Measurements from ENCODE around the gene ADPRHL1.

The ADPRHL1 gene

DNA sequence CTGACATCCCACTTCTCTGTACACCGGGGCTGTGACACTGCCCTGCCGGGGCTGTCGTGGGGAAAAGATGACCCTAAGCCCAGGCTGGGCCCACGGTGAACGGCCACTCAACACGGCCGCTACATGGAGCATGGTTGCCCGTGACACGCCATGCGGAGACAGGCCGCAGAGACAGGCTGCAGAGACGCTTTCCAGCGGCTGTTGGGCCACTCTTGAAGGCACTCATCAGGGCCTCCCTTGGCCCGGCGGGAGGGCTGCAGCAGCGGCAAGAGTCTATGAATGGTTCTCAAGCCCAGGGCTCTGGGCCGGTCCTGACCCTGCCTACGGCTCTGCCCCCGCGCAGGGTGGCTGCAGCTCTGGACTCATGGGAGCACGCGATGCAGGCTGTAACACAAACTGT, 22.1 kb downstream of the ADPRHL1 start:
- DNase-seq (ENCODE audit: low spot score) = no peak

DNA sequence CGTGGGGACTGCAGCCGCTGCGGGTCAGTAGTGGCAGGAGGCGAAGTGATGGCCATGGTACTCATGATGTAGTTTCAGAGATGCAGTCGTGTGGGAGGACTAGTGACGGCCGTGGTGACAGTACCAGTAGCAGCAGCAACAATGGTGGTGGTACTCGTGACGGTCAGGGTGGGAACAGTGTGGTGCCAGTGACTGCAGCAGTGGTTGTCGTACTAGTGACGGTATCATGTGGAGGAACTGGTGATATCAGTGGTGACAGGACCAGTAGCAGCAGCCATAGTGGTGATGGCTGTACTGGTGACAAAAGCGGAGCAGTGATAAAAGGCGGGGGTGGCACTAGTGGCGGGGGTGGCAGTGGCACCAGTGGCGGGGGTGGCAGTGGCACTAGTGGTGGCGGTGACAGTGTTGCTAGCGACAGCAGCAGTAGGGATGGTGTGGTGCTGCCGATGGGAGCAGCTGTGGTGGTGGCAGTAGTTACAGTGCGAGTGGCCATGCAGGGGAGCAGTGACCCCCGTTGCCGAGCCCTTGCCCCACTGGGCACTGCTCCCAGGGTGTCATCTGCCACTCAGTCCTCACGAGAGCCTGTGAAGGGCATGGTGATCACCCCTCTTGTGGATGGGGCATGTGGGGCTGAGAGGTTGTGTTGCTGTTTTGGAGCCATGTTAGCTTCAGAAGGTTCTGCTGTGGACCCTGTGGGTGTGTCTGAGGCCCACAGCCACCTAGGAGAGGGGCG, 22.7 kb downstream of the ADPRHL1 start:
- DNase-seq (ENCODE audit: low spot score) = no peak

DNA sequence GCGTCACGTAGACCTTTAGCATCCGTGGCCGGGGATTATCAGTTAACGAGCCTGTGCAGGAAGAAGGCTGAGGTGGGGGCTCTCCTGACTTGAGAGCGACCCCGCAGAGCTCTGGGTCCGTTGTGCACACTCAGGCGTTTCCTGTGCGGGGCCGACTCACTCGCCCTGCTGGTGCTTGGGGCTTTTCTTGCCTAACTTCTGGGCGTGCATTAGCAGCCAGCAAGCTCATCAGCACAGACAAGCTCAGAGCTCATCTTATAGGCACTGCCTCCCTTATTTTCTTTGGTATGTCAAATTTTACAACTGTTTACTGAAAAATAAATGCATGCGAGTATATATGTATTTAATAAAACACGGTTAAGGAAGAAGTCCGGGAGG, 23.7 kb downstream of the ADPRHL1 start:
- no peak for DNase-seq (ENCODE audit: low spot score)

DNA sequence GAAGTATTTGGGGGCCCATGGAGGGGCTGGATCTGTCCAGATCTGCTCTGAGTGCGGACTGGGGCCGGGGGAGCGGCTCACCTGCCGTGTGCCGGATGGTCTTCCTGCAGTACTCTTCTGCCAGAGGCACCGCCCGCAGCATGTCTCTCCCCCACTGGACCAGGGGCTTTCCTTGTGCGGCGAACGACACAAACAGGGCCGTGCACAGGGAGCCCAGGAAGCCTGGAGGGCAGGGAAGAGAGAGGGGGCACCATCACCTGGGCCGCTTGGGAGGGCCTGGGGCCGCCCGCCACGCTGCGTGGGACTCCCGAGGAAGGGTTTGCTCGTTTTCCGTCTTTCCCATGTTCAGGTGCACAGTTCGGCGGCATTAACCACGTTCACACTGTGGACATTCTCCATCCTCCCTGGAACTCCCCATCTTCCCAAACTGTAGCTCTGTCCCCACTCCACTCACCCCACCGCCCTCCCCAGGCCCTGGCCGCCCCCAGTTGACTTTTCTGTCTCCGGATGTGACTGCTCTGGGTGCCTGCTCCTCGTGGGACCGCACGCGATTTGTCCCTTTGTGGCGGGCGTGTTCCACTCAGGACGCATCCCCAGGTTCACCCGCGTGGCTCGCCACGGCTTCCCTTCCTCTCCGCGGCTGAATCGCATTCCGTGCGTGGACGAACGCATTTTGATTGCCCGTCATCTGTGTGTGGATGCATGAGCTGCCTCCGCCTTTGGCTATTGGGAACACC, 24.2 kb downstream of the ADPRHL1 start:
- no peak for DNase-seq (ENCODE audit: low spot score)

DNA sequence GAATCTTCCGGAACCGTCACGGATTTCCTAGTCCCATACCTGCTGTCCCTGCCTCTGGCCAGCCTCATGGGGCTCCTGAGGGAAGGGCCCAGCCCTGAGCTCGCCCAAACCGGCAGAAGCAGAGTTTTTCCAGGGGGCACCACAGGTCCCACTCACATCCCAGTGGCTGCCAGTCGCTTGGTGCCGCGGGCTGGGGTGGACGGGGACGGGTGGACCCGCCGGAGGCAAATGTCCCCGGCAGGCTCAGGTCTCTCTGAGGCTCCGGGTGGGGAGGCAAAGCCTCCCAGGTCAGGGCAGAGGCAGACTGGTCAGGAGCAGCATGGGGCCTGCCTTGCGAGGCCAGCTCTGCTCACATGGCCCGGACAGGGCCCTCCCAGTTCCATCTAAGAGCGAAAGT, 24.8 kb downstream of the ADPRHL1 start:
- no peak for DNase-seq (ENCODE audit: low spot score)

DNA sequence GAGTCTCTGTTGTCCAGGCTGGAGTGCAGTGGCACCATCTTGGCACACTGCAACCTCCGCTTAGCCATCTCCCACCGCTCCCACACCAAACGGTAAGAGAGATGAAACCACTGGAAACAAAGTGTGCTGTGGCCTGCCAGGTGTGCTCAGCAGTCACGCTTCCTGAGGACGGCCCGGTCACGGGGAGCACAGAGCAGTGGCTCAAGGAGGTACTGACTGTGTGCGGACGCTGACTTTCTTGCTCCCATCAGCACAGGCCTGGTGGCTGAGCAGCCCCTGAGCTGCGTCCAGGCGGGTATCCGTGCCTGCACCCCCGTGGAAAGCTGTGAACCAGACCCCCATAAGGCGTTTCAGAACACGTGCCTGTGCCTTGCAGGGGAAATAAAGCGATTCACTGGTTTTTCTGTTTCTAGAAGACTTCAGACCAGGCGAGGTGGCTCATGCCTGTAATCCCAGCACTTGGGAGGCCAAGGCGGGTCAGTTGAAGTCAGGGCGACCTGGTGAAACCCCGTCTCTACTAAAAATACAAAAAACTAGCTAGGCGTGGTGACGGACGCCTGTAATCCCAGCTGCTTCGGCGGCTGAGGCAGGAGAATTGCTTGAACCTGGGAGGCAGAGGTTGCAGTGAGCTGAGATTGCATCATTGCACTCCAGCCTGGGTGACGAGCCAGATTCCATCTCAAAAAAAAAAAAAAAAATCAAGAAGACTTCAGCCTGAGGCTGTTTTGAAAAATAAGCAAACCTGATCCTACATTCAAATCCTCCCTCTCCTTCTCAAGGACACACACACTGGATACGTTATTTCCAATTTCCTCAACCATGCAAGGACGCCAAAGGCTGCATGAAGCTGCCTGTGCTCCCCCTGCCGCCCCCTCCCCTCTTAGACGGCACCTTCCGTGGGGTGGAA, 25.5 kb downstream of the ADPRHL1 start:
- DNase-seq (ENCODE audit: low spot score) = no peak

DNA sequence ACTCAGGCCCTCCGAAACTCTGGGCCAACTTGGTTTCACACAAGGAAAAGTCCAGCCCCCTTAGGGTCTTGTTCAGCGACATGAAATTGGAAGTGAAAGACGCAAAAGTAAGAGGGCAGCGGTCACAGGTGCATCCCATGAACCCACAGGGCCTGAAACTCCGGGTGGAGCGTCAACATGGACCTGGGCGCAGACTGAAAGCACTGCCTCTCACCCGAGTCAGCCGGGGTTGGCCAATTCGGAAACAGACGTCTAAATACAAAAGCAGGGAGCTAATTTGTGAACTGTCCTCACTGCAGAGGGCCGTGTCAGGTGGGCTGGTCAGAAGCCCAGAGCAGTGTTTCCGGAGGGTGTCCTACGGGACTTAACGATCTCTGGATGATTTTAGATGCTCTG, 26.7 kb downstream of the ADPRHL1 start:
- no peak for DNase-seq (ENCODE audit: low spot score)

DNA sequence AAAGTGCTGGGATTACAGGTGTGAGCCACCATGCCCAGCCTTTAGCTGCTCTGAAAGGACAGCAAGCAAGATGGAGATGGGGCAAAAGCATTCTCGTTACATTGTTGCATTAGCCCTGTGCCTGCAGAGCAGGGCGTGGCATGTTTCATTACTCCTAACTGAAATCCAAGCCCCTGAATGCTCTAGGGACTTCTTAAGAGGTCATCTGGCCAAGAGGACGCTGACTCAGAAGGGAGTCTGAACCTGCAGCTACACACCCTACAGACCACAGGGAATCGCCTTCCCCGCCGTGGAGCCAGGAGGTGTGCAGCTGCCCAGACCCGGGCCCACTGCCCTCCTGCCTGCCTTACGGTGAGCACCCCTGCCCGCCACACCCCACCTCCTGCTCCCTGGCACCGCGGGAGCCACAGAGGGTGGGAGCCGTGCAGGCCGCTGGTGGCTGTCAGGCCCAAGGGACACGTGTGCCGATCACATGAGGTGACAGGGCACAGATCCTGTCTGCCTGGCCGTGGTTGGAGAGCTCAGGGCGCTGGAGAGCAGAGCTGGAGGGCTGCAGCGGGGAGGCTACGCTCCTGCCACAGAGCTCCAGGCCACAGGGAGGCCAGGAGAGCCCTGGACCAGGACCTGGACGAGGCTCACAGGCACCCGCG, 27.2 kb downstream of the ADPRHL1 start:
- no peak for DNase-seq (ENCODE audit: low spot score)

DNA sequence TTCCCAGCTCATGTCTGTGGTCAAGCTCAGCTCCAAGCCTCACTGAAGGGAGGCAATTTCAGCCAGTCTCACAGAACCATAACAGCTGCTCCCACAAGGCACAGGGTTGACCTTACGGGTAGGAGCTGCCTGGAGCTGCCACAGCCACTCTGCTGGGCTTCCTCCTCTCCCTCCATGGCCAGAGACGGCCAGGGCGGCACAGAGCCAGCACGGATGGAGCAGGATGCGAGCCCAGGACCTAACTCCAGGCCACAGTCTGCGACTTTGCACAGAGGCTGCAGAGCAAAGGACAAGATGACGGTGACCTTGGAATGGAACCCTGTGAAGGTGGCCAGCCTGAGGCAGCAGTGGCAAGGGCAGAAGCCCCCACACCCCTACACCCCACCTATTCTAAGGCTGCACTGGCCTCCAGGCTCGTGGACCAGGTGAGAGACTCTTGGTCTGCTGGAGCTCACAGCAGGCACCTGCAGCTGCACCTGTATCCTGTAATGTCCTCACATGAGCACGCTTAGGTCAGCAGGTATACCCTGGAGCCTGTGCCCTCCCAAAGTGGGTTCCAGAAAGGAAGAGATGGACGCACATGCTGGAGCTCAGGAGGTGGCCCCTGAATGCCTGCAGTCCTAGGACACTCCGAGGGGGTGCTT, 29.6 kb downstream of the ADPRHL1 start:
- DNase-seq (ENCODE audit: low spot score) = no peak

DNA sequence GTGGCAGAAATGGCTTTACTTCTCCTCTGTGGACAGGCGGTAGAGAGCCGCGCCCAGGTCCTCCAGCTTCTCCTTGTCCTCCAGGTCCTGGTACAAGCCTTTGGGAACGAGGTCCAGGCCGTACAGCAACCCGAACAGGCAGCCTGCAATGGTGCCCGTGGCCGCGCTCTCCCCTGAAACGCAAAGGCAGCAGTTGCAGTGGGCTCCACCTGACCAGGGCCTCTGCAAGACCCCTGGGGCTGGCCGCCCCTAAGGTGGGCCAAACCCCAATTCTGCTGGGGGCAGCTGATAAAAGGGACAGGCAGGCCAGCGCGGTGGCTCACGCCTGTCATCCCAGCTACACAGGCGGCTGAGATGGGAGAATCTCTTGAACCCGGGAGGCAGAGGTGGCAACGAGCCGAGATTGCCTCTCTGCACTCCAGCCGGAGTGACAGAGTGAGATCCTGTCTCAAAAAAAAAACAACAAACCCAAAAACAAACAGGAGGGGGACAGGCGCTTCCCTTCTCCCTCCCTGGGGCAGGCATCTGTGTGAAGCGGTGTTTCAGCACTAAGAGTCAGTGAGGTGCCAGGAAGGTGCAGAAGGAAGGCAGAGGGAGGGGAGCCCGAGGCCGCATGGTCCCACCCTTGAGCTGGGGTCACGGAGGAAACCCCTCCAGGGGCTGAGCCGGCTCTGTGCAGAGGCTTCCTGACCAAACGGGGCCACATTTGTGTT, 30.3 kb downstream of the ADPRHL1 start:
- no peak for DNase-seq (ENCODE audit: low spot score)

DNA sequence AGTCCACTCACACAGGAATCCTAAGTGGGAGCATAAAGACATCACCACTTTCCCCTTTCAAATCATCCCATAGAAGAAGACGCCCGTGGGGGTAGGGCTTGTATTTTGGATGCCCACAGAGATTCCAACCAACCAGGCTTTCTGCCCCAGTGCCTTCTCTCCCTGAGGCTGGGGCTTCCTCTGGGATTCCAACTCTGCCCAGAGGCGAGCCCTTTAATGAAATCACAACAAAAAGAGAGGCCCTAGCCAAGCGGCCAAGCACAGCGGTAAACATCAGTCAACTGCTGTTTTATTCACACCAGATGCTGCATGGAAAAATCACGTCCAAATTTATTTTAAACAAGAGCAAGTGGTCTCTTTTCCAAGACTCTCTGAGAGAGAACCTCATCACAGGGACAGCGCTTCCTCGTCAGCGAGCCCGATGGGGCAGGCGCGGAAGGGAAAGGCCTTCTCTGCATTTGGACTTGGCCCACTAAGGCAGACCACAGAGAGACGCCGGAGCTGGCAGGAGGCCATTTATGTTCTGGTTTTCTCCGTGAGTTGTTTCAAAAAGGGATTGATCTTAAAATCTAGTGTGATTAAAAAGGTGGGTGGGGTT, 31.5 kb downstream of the ADPRHL1 start:
- DNase-seq (ENCODE audit: low spot score) = no peak

DNA sequence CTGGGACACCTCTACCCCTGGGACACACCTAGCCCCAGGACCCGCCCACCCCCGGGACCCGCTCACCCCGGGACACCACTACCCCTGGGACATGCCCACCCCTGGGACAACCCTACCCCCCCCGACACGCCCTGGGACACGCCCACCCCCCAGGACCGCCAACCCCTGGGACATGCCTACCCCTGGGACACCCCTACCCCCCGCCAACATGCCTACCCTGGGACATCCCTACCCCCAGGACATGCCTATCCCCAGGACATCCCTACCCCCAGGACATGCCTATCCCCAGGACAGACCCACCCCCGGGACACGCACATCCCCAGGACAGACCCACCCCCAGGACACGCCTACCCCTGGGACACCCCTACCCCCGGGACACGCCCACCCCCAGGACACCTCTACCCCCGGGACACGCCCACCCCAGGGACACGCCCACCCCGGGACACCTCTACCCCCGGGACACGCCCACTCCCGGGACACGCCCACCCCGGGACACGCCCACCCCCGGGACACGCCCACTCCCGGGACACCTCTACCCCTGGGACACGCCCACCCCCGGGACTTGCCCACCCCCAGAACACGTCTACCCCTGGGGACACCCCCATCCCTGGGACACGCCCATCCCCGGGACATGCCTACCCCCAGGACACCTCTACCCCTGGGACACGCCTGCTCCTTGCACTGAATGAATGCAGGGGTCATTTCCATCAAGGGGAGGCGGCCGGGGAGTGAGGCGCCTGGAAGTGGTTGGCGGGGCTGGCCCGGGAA, 32.3 kb downstream of the ADPRHL1 start:
- no peak for DNase-seq (ENCODE audit: low spot score)

DNA sequence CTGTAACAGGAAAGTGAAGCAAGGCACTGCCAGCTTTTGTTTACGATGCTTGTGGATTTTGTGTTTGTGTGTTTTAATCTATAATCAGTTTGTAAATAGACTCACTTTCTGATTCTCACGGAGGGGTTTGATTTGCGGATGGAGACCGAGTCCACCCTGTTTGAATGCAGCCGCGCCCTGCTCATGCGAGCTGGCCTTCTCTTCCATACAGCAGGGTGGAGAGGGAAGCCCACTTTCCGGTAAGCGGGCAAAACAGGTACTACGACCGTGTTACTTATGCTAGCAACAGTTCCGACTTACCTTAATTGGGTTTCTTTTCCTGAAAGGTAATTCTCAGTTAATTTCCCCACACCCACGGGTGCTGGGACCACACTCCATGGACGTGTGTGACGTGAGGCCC, 33.1 kb downstream of the ADPRHL1 start:
- DNase-seq (ENCODE audit: low spot score) = no peak

DNA sequence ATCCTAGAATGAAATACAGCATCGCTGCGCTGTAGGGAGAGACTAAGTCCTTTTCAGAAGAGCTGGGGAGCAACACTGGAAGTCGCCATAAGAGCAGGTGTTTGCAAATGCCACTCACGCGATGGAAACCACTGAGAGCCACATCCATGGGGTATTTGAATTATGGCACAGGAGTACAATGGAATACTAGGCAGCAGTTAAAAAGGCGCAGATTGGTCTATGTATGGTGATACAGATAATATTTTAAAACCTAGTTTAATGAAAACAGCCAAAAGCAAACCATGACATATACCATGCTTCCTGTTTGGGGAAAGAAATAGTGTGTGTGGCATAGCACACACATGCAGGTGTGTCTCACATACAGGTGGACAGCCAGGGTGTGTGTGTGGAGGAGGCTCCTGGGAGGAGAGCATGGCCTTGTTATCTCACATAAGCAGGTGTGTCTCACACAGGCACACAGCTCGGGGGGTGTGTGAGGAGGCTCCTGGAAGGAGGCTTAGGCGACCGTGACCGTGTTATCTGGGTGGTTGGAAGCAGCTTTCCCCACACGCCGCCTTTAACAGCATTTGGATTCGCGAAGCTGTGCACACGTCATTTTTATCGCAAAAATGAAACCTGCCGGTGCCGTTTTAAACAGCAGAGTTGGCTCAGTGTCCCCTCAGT, 33.6 kb downstream of the ADPRHL1 start:
- no peak for DNase-seq (ENCODE audit: low spot score)

DNA sequence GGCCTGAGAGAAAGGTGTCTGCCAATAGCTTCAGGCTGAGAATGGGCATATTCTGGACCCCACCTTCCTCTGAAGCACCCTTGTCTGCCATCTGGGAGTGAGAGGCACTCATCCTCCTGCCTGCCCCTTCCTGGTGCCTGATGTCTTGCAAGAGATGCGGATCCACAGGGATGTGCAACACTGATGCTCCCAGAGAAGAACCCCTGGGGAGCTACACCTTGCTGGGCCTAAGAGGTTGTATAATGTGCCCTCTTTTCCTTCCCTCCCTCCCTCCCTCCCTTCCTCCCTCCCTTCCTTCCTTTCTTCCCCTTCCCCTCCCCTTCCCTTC, 34.6 kb downstream of the ADPRHL1 start:
- DNase-seq (ENCODE audit: low spot score) = no peak

DNA sequence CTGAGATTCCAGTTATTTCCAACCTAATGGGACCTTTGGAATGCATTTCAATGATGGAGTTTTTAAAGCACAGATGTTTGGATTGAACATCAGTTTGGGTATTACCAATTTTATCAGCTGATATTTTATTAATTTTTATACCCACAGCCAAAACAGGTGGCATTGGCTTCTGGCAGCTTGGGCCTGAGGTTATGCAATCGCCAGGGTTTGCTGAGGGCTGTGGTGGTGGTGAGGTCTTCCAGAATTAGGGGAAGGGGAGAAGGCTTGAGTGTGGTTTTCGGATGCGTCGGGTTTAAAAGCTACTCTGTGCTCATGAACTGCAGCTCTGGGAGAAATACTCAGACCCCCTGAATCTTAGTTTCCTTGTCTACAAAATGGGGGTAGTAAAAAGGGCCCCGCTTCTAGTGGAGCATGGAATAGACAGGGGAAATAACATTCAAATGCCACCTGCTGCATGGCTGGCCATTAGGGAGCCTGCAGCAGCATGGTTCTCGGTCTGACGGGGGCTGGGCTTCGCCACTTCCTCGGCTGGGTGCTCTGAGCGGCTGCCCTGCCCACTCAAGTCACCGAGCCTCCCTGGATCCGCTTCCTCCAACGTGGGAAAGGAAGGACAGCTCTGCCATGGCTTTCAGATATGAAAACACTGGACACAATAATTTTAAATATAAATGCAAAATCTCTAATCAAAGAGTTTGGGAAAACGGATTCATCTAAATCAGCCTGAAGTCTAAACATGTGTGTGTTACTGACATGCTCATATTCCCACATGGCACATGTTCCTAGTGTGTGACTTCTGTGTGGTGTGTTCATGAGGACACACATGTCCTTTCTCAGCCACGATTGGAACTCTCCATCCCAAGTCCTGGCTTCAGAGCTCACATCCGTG, 35.2 kb downstream of the ADPRHL1 start:
- no peak for DNase-seq (ENCODE audit: low spot score)

DNA sequence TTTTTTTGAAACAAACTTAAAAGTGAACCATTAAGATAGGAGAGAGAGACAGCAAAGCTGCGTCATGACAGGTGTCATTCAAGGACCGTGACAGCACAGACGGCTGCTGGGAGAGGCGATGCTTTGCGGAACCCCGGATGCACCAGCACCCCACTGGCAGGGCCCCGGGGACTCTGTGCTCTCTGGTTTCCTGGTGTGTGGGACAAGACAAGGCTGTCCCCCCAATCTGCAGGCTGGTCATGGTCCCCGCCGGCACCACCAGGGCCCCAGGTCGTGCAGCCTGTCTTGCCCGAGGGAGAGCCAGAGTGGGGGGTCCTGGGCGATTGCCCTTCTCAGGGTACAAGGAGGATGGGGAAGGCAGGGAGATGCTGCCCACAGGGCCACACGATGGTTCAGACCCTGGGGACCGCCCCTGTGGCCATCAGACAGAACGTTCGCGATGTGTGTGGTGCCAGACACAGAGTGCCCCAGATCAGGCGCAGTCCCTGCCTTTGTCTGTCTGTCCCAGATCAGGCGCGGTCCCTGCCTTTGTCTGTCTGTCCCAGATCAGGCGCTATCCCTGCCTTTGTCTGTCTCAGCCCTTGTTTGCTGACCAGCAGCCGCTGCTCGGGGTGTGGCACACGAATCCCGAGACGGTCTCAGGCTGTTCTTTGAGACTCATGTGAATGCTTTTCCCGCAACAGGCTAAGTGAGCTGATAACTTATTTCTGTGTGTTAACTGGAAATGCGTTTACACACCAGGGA, 36.1 kb downstream of the ADPRHL1 start:
- DNase-seq (ENCODE audit: low spot score) = no peak

DNA sequence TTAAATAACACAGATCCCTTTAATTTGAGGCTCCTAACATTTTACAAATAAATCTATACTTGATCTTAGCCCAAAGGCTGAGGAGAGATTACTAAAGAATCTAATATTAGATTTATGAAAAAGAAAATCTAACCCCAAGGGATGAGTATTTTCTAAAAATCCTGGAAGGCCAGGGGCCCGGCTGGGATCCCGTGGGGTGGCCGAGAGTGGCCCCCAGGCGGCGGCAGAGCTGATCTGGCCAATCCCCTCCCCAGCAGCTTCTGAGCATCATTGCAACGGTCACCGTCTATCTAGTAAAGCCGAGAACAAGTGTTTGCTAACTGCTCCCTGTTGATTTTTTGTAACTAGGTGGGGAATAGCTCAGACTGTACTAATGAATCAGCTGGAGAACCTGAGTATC, 37.5 kb downstream of the ADPRHL1 start:
- DNase-seq (ENCODE audit: low spot score) = no peak
